DMS79 (cell line): Measurements from ENCODE around the gene ANKS1B.

Source experiments
- DNase-seq: peaks from one replicate; lab custom pipeline; 2025; lab: John Stamatoyannopoulos, UW

Gene ANKS1B

DNA sequence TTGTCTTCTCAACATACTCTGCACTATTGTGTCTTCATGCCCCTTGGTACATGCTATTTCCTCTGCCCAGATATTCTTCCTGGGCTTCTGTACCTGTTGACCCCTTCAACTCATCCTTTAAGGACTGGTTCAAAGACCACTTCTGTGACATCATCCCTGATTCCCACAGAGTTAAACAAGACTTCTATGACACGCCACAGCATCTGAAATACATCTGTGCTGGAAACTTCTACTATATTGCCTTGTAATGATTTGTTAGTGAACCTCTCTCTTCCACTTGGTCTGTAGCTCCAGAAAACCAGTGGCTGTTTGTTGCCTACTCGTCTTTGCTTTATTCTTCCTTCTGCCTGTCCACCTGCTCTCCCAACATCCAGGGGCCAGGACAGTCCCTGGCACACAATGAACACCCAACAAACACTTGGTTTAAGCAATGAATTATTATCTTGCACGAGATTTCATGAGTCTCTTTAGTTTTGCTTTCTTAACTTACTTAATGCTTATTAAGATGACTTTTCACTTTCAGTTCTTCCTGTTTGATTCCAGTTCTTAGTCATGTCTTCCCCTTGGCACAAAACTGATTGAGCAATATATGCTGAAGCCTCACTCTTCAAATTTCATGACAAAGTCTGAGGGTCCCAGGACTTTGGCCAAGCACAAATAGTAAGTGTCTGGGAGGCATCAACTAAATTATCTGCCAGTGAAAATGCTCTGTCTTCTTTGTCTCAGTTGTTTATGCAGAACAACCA lies 853.8 kb downstream of the ANKS1B start:
- no peak for DNase-seq

DNA sequence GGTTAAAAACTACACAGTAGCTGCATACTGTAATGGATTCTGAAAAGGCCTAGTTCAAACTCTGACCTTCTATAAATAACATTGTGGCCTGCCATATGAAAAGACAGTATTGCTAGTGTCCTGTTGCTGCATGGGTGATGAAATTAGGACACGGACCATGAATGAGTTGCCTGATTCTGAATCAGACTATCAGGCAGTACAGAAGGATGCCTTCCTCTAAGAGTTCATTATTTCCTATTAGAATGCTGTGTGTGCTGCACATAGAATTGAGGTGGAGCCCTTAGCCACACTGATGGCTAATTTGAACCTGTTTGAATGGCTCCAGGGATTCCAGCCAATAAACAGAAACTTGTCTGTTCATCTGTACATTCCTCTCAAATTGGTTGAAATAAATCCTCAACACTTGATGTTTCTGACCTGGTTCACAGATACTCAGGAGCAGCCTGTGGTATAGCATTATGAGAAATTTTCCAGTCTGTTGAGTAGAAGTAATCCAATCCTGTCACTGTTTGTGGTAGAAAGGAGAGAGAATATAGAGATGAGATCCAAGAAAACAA lies 856.4 kb downstream of the ANKS1B start:
- DNase-seq: no peak

DNA sequence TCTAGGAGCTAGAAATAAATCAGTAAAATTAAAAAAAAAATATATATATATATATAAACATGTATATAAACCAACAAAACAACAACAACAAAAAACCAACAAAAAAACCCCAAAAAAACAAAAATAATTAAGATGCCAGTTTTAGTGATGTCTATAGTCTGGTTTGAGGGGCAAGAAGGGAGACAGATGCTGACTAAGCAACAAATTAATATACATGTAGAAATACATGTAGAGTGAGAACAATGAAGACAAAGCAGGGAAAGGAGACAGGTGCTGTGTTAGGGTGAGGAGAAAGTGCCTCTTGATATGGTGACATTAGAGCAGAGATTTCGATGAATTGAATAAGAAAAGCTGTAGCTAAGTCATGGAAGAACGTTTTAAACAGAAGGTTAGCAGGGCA lies 861.8 kb downstream of the ANKS1B start:
- DNase-seq: no peak

DNA sequence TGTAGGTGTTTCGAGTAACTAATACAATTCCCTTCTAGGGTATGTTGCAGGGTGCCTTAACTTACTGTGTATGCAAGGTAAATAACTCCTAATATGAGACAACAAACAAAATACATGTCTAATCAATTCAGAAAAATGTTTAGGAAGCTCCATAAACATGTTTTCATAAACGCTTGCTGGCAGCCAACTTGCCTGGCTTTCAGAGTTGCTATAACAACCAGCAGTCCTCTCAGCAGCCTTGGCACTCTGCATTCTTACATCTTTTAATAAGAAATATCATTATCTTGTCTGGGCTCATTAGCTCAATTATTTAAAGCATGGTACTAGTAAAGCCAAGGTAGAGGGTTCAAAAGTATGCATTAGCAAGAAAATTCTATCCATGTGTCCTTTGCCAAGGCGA lies 862.2 kb downstream of the ANKS1B start:
- no peak for DNase-seq

DNA sequence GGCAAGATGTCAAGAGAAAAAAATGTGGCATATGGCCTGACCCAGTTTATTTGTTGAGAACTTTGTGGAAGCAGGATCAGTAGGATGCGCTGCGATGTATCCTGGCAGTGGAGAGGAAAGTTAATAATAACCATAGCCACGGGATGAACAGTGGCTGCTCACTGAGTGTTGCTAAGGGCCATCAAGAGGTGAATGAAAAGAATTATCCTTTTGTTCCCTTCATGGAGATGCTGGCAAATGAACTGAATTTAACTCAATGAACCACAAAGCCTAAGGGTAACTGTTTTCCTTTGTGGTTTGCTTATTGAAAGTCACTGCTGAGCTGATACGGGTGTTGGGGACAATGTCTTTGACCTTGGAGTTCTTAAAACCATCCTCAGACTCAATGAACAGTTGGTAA lies 863.2 kb downstream of the ANKS1B start:
- no peak for DNase-seq

DNA sequence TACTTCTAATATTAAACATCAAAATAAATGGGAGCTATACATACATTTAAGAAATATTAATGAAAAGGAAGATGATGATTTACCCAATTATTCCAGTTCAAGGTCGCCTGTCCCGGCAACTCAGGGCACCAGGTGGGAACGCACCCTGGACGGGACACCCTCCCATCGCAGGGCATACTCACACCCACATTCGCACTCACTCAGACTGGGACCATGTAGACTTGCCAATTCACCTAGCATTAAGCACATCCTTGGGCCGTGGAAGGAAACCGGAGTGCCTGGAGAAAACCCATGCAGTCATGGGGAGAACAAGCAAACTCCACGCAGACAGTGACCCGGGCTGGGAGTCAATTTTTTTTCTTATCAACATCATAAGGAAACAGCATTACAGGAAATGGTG lies 864.8 kb downstream of the ANKS1B start:
- DNase-seq: no peak

DNA sequence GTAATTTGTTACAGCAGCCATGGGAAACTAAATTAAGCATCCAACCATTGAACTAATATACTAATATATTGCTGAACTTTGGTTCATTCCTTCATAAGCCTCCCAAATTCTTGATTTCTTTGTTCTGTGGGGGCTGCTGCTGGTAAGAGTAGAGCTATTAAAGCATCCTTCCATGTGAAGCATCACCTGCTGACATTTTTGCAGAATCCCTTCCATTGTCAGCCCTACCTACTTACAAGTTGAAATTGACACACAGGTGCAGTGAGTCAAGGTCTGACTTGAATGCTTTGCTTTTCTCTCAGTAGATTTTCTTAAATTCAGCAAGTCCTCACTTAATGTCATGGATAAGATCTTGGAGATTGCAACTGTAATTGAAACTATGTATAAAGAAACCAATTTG lies 865.3 kb downstream of the ANKS1B start:
- no peak for DNase-seq

DNA sequence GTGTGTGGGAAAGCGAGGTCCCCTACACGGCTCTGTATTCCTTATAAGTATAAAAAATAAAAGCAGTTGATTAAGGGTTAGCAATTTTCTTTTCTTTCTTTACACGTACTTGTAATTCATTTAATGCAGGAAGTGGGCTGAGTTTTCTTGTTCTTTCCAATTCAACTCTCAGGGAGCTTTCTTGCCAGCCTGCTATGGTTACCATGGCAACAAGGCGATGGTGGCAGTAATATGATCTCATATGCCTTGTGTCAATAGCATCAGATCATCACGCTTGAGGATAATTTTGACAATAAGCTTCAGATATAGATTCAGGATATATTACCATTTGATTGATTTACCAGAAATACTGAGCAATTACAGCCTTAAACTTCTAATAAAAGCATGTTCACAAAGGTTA lies 873.1 kb downstream of the ANKS1B start:
- DNase-seq: no peak

DNA sequence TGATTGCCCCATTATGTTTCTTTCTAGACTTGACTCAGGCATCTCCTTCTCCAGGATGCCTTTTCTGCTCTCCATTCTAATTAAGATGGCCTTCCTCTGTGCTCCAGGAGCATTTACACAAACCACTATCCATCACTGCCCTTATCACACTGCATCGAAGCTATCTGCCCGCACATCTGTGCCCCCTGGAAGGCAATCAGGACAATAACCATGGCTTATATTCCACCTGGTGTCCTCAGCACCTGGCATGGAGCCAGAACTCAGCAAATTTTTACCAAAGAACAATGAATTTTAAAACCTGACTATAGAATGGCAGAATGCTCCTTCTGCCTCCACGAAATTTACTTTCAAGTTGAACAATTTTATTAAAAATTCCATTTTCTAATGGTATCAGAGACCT lies 873.9 kb downstream of the ANKS1B start:
- no peak for DNase-seq

DNA sequence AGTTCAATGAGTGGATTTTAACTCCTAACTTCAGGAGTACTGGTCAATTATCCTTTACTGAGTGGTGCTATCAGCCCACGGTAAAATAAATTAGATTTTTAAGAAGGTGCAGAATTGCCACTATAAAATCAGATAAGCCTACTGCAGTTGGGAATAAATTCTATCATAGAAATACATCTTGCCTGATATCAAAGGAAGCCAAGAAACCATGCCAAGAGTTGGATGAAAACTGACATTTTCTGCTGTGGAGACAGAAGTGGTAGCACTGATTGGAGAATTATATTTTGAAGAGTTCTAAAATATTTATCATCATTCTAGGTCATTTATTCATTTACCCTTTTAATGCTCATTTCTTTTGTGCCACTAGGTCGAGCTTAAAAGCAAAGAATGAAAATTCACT lies 874.5 kb downstream of the ANKS1B start:
- no peak for DNase-seq

DNA sequence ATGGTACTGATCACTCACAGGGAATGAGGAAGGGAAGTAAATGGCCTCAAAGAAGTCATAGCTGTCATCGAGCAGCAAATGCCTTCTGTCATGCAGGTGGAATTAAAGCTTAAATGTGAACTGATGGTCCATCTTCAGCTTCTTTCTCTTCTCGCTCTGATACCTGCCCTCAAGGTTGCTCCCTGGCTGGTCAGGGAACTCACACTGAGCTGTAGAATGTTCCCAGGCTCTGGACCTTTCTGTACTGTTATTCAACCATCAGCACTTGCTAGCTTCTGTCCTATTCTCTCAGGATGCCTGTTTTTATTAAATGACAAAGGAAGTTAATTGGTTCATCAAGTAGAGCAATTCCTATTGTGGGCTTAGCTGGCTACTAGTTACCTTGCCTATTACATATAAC lies 875.8 kb downstream of the ANKS1B start:
- no peak for DNase-seq

DNA sequence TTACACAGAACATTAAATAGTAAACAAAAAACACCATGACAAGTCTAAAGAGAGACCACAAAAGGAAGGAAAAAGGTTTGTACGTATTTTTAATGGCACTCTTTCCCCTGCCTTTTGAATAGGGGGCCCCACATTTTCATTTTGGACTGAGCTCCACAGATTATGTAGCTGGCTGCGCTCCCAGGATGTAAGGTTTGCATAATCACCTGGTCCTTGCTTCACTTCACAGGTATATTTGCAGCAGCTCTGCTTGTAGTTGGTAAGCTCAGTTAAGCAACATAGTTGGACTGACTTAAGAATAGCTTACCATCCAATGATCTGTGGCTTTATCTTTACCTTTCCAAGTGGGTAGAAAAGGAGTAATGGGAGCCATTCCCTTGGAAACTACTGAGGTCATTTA lies 885.0 kb downstream of the ANKS1B start:
- no peak for DNase-seq

DNA sequence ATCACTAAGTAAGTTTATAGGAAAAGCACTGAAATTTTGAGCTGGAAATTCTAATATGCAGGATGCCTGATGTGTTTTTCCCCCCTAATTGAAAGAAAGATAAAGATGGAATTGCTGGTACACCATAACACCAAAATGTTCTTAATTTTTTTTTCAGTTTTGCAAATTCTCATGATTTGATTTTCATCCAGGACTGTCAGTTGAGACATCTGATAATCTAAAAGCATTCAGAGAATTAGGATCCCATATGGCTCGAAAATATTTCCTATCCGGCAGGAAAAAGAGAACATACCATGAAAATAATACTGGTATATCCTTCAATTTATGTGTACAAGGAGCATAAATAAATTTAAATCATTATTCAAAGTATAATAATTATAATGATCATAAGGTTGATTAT lies 887.6 kb downstream of the ANKS1B start:
- no peak for DNase-seq

DNA sequence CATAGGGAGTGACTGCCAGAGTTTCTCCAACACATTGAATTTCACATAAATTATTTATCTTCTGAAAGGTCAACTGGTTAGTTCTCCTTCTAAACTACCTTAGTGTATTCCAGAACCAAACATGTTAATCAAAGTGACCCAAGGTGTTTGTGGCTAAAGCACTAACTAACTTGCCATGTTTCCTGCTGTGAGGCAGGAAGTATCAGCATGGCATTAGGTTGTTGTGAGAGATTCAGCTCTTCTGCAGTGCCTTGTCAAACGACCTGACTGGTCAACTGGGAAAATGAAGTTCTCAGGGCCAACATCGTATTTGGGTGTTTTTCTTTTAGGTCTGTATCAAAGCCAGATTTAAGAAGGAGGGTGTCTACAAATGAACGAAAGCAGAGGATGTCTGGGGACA lies 891.6 kb downstream of the ANKS1B start:
- DNase-seq: no peak

DNA sequence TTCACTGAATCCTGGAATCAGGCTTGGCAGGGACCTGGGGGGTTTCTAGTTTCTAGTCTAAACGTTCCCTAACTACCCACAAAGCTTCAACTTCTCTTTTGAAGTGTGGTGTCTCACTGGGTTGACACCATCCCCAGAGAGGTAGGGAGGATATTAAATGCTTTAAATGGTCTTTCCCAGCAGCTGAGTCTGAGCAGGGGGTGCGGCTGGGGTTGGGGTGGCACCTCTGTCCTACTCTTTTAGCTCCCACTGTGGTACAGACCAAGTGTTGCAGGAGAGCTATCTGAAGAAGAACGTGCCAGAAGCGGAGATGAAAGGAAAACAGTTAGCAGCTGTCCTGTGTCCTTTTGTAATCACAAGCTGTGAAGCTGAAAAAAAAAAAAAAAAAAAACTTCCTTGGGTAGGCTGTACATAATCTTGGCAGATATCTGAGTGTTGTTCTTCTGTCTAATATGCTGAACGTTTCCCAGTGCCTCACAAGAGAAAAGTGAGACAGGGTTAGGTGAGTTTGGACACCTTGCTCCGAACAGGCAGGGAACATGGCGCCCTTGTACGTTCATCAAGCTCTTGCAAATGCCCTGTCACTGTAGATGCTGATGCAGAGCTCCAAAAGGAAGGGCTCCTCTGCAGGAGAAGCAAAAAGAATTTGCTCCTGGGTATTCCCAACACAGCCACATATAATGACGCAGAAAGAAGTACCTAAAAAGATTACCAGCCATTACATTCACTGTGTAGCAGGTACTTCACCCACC lies 892.5 kb downstream of the ANKS1B start:
- no peak for DNase-seq

DNA sequence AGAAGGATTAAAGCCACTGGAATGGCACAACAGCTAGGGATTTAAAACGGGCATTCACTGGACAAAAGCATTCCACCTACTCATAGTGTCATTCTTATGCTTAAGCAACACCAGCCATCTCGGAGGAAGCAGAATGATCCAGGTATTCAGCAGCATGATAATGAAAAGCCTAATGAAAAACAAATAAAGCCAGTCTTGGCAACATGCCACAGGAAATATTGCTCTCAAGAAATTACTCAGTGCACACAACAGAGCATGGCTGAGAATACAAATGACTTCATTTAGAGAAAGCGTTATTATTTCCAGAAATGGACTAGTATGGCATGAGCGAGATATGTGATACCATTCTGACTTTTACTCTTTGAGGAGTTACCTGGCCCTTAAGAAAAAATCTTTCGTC lies 897.5 kb downstream of the ANKS1B start:
- DNase-seq: no peak

DNA sequence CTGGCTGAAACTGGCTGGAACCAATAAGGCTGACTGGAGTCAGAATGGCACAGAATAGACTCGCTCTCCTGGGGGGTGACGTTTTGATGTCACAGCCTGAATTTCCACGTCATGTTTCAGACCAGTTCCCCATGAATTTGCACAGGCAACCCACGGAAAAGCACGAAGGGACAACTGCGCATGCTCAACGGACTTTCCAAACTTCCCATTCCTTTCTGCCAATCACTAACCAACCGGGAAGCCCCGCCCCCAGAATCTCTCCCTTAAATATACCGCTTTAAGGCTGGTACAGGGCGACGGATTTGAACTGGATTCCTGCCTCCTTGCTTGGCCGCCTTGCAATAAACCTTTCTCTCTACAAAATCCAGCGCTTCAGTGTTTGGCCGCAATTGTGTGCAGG lies 904.9 kb downstream of the ANKS1B start:
- DNase-seq: no peak

DNA sequence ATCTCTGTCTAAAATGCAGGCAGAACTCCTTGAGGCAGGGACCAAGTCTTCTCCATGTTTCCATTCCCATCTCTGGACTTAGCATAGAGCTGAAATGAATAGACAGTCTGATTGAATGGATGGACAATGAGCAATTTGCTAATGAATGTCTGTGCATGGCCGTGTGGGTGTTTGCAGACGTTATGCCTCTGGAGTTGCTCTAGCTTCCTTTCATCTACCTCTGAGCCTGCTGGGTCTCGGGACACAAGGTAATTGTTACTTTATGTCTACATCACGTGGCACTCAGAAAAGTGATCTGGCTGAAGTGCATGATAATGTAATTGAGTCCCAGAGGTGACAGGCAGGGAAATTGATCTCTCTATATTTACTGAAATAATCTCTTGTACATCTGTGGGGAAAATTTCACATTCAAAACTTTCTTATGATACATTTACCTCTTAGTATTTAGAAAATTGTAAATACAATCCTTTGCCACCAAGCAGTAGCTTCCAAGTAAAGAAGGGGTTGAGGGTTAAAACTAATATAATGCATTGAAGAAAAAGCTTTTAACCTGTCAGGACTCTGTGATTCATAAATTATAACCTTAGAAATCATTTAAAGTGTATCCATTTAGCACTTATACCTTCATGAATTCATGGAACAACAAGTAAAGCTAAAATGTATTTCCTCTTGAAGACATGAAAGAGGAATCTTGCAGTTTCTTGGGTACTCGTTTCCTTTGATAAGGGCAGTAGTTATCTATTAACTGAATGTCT lies 915.6 kb downstream of the ANKS1B start:
- no peak for DNase-seq

DNA sequence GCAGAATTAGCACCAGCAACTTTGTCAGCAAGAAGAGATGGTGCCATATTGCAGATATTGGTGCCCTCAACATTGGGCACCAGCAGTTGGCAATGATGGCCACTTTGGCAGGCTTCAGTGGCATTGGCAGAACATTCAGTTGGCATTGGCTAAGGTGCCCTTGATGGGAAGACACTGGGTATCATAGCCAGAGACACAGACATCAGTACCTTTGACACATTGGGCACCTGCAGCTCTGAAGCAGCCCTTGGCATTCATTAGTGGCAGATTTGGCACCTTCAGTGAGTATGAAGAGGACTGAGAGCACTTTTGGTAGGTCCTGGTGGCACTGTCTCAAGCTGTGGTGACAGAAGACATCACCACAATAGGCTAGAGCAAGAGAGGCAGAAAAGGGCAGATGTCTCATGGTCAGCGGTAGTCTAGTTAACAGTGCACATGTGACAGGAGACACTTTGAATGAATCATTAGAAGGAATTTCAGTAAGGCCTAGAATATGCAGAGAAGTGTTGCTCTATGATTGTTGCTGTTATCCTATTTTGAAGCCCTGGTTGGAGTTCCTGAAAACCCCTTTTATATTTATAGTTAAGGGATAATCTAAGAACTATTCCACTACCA lies 917.5 kb downstream of the ANKS1B start:
- no peak for DNase-seq

DNA sequence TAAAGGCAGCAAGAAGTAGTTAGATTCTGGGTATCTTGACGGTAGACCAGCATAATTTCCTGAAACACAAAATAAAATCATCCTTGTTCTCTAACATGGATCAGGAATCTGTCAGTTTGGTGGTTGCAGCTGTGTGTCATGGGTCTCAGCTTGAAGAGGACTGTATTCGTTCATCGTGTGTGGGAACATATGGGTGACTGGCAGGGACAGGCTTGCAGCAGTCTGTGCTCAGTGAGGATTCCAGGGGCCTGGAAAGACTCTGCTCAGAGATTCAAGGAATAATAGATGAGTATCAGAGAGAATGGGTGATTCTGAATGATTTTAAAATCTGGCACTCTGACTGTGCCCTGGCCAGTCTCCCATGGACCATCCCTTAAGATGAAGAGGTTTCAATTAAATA lies 918.0 kb downstream of the ANKS1B start:
- DNase-seq: no peak

DNA sequence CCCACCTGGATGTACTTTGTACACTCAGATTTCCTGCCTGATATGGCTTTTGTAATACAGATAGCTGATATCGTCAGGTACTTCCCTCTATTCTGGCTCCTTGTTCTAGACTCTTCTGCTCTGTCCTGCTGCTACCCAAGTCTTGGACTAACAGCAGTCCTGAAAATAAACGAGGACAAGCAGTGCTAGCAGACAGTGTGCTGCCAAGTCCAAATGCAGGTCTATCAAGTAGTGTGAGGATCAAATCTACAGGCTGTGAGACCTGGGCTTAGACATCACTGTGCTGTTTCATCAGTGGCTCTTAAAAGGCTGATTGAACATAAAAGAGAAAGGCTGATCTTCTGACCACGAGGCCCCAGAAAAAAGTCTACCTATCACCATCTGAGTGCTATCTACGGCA lies 921.6 kb downstream of the ANKS1B start:
- no peak for DNase-seq

DNA sequence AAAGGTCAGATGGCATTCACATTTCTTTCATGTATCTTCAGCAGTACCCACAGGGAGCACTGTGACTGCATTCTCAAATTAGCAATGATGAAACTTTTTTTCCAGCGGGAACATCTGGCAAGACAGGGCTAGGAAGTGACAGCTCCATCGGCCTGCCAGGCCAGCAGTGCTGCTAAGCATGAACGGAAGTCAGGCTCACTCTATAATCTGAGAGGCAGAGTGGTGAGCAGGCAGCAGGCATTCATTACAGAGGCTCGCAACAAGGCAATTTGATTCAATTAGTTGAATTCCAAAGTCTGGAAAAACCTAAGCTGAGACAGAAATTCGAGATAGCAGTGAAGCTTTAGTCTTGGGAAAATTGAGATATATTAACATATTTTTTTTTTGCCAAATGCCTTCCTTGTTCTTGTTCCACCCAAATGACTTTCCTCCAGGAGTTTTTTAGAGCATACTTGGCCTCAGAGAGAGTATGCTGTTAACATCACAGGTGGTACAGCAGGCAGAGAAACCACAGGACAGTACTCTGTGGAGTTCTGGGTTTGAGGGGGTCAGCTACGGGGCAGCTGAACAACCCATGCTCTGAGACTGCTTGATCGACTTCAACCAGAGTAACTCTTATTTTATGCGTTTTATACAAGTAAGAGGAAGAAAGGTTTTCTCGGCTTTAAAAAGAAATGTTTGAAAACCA lies 924.8 kb downstream of the ANKS1B start:
- no peak for DNase-seq
